Esophagus squamous epithelium (tissue), 4 donors: ENCODE results near the gene MRPL30.

Source experiments
- POLR2A ChIP-seq, 4 donors: fragments of 450-650 bp; IDR thresholded peaks; one replicate each; pipeline ENCODE4 v1.6.1; 2017; ENCODE audit warnings: antibody characterized with exemption in 4 of 4, mild to moderate bottlenecking in 4 of 4, moderate library complexity in 3 of 4
- TF ChIP-seq, protein P1 (sequence below), 6 experiments: fragments of 450-650 bp in 4 of 6; fragments of 200-600 bp in 2 of 6; sonication (generic) in 2 of 6; IDR thresholded peaks; one replicate each; pipeline ENCODE4 v1.5.1; 2016 to 2019; ENCODE audit warnings: antibody characterized with exemption in 6 of 6, mild to moderate bottlenecking in 4 of 6, moderate library complexity in 4 of 6

DNA sequence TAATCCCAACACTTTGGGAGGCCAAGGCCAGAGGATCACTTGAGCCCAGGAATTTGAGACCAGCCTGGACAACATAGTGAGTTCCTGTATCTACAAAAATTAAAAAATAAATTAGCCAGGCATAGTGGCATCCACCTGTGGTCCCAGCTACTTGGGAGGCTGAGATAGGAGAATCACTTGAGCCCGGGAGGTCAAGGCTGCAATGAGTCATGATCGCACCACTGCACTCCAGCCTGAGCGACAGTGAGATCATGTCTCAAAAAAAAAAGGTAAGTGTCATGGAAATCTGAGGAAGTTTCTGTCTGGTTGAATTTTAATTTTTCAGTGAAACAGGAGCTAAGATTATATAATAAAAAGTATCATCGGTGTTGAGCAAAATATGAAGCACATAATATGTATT is 42.0 kb upstream of the MRPL30 start:
- TF ChIP-seq, protein P1, sequence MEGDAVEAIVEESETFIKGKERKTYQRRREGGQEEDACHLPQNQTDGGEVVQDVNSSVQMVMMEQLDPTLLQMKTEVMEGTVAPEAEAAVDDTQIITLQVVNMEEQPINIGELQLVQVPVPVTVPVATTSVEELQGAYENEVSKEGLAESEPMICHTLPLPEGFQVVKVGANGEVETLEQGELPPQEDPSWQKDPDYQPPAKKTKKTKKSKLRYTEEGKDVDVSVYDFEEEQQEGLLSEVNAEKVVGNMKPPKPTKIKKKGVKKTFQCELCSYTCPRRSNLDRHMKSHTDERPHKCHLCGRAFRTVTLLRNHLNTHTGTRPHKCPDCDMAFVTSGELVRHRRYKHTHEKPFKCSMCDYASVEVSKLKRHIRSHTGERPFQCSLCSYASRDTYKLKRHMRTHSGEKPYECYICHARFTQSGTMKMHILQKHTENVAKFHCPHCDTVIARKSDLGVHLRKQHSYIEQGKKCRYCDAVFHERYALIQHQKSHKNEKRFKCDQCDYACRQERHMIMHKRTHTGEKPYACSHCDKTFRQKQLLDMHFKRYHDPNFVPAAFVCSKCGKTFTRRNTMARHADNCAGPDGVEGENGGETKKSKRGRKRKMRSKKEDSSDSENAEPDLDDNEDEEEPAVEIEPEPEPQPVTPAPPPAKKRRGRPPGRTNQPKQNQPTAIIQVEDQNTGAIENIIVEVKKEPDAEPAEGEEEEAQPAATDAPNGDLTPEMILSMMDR (IDR thresholded peaks at IDR 0.05): no peak
- TF ChIP-seq POLR2A (IDR thresholded peaks at IDR 0.05): no peak
